EH (cell line): ENCODE results near the gene PPARGC1A.

ENCODE experiments used
- DNase-seq: peaks from one replicate; pipeline ENCODE4 v3.0.0-alpha.2; 2015; ENCODE audit warnings: low read depth

Gene PPARGC1A

DNA sequence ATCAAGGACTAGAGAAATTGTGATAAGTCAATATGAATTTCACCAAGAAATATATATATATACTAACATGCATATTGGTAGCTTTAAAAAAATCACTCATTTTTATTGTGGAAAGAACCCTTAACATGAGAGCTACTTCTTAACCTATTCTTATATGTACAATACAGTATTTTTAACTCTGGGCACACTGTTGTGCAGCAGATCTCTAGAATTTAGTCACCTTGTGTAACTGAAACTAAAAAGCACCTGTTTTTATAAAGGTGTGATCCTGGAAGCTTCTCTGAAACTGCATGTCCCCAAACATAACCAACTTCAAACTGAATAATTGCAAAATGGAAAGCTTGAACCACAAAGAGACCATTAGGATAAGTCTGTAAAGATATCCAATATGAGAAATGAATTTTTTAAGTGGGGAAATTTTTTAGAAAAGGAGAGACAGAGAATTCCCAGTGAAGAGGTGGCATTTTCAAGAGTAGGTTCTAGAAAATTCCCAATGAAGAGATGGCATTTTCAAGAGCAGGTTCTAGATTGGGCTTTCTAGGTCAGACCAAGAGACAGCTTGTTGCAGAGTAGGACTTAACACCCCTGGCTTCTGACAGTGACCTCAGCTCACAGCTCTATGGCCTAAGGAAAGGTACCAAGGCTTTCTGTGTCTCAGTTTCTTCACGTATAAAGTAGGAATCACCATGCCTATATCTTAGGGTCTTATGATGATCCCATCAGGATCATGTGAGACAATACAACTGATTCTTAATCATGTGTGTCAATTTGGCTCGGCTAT is 22.0 kb upstream of the PPARGC1A start:
- no peak for DNase-seq

DNA sequence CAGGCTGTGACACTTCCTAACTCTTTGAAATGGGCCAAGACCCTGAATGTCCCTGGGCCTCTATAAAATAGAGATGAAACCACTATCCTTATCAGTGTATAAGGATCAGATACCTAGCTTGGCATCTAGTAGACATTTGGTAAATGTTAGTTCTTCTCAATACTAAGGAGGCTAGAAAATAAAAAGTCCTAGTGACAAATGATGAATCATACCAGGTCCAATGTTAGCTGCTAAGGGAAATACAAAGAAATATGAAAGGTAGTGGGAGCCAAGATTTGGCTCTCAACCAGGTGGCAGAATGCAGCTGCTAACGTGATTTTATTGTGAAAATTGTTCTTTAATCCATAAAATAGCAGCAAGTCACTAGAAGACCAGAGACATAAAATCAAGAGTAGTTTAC is 19.8 kb upstream of the PPARGC1A start:
- no peak for DNase-seq

DNA sequence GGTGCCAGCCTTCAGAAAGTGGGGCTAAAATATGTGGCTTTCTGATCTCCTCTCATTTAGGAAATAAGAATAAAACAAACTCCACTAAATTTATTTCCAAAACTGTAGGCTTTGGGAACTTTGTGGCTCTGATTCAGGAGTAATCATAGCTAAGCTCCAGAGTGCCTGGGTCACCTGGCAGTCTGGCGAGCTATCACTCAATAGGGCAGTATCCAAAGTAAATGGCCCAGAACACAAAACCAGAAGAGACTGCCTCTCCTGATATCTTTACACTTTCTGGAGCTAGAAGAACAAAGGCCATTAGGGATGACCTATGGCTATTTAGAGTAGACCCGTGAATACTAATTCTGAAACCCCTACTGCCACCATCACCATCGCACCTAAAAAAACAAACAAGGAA is 17.0 kb upstream of the PPARGC1A start:
- DNase-seq = no peak

DNA sequence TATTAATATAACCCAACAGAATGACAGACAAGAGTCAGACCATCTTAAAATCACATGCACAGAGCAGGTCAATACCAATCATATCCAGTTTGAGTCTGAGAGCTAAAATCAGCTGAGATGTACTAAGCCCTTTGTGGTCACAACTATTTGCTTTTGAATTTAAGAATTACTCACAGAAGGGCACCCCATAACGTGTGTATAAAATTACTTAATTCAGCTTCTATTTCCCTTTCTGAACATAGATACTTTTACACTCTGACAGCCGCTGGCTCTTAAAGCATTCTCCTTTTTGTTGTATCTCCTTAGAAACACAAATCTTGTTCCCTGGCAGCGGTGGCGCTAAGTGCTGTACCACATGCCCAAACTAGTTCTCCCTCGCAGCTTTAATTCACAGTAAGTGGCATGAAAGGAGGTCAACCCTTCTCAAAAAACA is 14.8 kb upstream of the PPARGC1A start:
- no peak for DNase-seq

DNA sequence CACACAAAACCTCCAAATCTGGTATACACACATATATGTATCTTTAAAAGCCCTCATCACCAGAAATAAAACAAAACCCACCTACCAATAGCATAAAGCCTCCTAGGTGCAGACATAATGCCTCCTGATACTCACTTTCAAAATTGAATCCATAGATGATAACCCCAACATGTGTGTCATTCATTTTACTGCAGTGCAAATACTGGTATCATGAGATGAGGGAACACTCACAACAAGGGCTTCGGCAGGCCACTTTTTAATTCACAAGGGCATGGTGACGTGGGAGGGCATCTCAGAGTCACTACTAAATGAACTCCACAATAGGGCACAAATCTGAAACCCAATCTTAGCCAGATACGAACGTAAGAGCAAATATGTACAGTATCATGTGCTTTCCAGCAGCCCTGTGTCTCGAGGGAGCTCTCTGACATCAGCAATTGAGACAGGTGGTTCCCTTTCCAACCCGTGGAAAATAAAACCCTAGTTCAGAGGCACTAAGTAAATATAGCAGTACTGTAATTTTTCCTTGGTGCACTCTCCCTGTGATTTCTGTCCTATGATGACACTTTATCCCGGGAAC is 14.1 kb upstream of the PPARGC1A start:
- no peak for DNase-seq

DNA sequence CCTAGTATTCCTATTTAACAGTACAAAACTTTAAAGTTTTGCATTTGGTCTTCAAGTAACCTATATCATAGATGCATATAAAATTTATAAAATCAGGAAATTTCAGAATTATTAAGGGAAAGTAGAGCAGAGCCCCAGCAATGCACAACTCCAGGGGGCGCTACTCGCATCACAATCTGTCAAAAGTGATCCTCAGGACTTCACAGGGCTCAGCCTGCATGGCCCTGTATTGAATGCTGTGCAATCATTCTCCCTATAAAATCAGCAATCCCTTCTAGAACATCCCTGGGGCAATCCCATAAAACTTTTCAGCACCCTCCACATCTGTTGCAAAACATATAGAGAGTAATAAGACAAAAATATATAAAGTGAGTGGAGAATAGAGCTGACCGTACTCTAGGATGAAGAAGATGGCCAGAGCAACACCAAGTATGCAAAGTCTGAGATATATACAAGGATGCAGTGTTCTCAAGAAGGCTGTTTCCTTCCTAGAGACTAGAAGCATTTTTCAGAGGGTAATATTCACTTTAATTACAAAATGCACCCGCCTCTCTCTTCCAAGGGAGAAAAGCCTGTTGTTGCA is 12.5 kb upstream of the PPARGC1A start:
- no peak for DNase-seq

DNA sequence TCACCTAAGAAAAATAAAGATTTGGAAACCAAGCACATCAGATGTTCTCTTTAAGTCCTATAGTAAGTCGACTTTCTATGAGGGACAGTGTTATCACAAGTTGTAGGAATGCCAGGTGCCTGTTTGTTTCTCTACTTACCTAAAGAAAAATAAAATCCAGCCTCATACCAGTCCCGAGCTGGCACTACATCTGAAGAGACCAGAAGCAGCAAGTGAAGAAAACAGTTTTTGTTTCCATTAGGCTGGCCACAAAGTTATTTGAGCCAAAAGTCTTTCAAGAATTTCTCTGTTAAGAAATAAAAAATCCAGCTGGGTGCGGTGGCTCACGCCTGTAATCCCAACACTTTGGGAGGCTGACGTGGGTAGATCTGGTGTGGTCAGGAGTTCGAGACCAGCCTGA is 10.8 kb upstream of the PPARGC1A start:
- no peak for DNase-seq

DNA sequence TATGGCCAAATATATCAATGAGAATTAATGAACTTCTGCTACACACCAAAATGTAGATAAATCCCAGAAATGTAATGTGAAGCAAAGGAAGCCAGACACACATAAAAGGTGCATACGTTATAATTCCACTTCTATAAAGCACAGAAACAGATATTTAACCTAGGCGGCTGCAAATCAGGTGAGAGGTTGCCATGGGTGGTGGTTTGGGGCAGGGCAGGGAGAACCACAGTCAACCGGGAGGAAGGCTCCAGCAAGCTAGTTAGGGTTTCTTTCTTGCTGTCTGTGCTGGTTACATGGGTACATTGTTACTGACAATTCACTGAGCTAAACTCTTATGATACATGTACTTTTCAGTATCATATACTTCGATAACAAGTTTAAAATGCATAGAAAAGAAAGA is 9.7 kb upstream of the PPARGC1A start:
- no peak for DNase-seq

DNA sequence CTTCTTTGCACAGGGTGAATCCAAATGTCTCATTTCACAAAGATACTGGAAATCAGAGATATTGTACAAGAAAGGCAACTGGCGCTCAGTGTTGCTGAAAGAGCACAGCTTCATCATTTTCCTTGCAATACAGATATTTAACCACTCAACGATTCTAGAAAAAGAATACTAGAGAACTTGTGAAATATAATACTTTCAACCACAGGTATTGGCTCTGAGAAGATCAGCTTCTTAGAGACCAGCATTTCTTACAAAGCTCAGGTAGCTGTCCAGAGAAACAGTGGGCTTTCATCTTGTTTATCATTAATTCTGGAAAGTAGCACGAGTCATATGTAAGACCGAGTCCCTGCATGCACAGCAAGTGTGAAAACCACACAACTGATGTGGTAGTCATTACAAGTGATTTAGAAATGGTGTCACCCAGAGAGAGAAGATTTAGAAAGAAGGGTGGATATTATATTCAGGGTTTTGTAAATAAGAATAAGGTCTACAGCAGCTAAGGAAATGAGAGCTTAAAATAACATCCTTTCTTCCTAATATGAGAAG is 7.8 kb upstream of the PPARGC1A start:
- DNase-seq = no peak

DNA sequence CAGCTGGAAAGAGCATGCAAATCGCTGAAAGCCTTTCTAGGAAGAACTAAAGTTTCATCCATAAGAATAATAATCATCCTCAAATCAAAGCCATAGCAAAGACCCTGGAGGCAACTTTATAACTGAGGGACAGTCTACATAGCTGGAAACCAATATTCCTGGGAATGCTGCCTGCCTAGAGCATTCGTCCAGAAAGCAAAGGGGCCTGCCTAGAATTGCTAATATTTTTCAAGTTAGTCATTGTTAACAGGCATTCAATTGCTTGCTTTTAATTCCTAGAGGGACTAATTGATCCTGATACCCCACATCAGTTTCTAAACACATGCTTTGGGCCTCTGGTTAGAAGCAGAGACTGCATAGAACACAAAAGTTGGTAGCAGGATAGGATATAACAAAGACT is 4.2 kb upstream of the PPARGC1A start:
- DNase-seq = no peak

DNA sequence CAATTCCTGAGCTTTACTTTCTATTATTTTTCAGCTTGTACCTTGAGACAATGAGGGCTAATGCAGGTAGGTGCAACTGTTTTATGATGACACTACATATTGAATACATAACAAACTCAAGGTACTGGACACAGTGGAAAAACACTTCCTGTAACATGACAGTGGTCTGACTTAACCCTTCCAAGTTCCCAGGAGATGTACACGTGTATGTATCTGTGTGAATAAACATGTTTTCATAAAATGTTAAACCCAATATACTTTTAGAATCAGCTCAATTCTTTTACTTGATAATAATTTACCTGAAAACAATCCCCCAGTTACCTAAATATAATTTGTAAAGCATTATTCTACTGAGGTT is 1.2 kb upstream of the PPARGC1A start:
- DNase-seq = no peak

DNA sequence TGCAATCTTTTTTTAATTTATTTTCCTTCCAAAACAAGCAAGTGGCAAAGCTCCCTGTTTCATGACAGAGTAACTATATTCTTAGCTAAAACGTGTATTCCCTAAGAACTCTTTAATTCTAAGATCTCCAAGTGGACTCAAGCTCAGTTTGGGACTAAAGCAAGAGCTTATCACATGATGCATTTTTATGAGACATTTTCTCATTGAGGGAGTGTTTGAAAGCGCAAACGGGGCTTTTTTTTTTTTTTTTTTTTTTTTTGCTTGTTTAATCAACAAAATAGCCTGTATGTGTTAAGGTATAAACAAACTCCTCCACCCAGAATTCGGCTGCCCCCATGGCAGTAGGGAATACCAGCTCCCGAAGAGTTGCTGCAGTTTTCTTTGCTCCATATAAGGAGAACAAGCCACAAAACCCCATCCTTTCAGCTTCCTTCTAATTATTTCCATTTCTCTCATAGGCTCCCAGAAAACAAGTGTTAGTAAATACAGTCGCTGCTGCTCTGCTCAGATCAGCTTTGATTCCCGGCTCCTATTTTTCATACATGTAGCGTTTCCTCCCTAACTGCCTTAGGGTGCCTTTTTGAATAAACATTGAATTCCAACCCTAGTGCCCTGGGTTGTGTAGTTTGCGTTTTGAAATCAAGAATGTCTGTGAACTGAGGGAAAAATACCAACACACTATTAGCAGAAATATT is 669 bp upstream of the PPARGC1A start:
- peak; percentile 33 for DNase-seq

DNA sequence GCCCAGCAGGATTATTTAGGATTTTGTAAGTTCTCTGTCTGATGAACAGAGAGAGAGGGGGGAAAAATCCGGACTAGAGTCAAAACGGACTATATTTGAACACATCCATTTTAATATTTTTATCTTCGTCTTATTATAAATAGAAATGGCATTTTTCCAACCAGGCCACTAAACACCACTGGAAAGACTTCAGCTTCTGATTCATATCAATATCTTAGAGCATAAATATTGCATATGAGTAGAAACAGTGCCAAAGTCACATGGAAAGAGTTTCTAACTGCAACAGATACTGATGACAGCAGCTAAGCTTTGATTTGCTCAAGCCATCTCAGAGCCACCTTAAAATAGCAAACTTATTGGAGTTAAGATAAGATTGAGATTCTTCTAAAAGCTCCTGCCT is 456 bp downstream of the PPARGC1A start:
- DNase-seq = no peak

DNA sequence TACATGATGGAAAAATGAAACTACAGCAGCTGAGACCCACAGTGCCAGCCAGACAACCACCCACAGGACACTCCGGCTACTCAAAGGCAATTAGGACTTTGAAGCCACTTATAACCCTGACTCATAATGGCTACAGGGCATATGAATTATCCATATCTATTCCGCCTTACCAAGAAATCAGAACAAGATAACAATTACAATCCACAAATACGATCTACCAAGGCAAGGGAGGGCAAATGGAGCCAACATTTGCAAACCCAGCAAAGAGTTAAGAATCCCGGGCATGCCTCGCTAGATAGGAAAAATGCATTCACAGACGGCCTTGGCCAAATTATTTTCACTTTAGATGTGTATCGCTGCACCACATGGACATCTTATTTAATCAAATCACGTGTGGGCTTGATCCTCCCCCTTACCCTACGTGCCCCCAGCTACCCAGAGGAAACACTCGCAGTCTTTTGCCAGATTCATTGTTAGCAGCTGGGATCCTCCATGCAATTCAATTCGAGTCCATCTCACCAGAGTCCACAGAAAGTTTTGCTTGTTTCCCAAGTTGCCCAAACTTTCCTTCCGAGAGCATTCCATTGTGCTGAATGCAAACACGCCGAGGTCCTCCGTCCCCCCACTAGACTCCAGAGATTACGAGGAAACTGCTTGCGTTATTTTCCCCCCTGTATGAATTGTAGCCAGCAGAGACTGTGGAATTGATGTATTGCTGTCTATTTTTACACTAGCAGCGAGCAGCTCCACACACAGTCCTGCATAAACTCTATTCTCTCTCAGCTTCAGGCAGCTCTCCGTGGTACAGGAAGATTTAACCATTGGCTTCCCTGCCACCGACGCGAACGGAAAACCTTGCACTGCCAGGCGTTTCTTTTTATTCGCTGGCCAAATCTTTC is 1.2 kb downstream of the PPARGC1A start:
- peak; percentile 61 for DNase-seq

DNA sequence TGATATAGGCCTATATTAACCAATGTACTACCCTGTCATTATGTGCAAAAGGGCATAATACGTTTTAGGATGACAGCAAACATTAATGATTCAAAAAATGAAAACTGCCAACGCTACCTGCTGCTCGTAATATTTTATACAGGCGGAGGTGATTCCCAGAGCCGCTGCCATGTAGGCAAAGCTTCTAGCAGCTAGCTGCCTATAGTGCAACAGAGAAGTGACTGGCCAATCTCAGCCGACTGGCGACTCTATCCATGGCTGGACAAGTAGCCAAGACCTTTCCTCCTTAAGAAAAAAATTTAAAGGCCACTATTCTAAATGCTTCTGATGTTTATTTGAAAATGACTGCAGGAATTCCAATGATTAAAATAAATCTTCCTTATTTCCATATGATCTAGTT is 1.9 kb downstream of the PPARGC1A start:
- no peak for DNase-seq

DNA sequence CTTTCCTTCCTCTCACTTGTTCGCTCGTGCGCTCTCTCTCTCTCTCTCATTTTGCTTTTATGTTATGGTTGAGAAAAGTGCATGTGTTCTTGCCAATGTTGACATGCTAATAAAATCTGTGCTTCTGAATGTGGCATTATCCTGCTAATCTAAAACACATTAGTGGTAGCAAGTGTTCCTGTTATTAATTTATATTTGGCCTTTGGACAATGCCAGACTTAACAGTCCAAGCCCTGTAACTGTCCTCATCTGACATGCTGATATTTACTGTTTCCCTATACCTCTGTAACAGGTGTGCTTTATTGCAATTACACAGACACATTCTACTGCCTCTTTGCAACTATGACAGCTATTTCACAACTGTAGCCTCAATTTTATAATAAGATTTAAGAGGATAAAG is 2.7 kb downstream of the PPARGC1A start:
- no peak for DNase-seq

DNA sequence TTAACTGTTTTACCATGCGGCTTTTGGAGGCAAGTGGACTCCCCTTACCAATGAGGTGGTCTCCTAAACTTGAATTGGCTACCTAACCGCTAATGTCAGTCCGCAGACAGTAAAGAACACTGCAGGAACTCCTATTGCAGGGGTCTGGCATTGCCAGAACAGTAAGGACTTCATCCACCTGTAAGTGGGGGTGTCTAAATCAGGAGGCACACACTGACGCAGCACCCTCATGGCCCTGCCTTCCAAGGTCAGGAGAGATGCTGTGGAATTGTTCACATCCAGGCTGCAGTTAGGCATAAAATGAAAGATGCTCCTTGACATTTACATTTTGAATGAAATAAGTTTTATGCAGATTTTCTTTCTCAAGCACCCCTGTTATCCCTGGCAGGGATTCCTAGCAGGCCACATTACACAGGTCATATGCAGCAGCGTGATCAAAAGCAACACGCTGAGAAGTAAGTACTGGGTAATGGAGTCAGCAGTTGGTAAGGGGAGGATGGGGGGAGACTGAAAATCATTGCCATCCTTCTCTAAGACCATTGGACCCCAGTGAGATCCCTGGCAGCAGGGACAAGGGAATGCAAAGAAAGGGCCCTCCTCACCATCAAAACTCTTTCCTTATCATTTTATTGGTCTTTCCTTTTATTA is 3.8 kb downstream of the PPARGC1A start:
- DNase-seq = no peak

DNA sequence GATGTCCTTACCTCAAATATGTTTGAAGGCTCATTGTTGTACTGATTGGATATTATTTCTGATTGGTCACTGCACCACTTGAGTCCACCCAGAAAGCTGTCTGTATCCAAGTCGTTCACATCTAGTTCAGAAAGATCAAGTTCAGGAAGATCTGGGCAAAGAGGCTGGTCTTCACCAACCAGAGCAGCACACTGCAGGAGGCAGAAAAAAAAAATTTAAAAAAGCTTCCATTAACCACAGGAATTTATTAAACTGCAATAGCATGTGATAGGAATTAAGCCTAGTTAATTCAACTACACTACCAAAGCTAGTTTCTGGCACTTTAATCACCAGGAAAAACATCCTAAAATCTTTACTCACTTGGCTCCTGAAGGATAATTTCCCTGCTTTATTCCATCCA is 5.1 kb downstream of the PPARGC1A start:
- peak; percentile 35 for DNase-seq

DNA sequence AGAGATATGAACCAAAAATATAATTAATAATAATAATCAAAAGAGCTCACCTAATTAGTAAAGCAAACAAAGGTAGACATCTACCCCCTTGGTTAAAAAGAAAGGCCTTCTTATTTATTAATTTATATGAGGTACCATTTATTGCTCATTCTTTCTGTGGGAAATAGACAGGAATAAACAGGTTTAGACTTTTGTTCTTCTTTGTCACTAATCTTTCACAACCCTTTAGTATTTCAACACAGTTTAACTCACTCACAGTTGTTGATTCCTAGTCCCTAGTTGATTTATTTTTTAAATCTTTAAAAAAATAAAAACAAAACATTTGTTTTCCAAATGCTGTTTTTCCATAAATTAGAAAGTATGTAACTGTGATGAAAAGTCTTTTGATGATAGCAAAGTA is 5.6 kb downstream of the PPARGC1A start:
- no peak for DNase-seq

DNA sequence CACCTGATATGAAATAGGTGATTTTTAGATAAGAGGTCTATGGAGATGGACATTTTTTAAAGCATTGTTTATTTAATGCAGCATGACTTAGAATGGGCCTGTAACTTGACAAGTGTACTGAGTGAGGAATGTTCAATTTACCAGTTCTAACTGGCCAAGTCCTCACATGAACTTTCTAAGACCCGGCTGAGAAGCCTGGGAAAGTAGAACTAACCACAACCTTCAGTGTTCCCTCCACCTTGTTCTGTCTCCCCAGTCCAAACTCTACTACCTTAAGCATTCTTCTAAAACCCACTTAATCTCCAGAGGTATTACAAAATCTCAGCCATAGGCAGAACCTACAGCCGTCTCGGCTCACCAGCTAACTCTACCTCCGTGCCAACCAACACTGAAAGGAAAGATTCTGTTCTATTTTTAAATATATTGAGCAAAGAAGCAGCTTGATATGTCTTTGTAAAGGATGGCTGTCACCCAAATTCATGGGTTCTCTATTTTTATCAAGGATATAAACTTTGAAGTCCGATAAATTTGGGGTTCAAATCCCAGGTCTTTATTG is 6.8 kb downstream of the PPARGC1A start:
- DNase-seq = no peak
